ENCODE results near the gene SCAI. TPM values are rescaled to one million over a fixed set of nuclear protein-coding genes. Genes with fewer than 3 reads are reported as not detected.

The SCAI gene
- total RNA-seq, 1 experiment from 2014 or later, result 15.5 TPM

- H2AFZ ChIP-seq (ENCODE audit: low read length), result no peak overlapping the region
- no peaks in the 10 kb centered on the region for H3K79me2 ChIP-seq (ENCODE audit: insufficient read depth, low read length)
- H2BK5ac ChIP-seq (ENCODE audit: insufficient read length, low read length), result no peak overlapping the region
- no peaks in the 10 kb centered on the region for H3K79me1 ChIP-seq (ENCODE audit: insufficient read depth, low read depth, low read length, poor library complexity, severe bottlenecking)
- Mint-ChIP-seq H3K9me3 (no peaks in the 10 kb centered on the region), H3K4me3 (no peak overlapping the region), H3K4me1 (no peaks in the 10 kb centered on the region), H3K27me3 (ENCODE audit: low read depth) (no peaks in the 10 kb centered on the region), H3K27ac (no peak overlapping the region), H3K36me3 (ENCODE audit: insufficient read depth in 1 of 3, low read depth in 3 of 3) (peaks cover 0 to 9% (median 6%) of the 10 kb centered on the region in 3 experiments; a peak in 3 of 7 replicates)
- H3K9ac ChIP-seq (ENCODE audit: extremely low read depth, insufficient read length, low read length), result no peak overlapping the region
- no peak overlapping the region for H3K56ac ChIP-seq (ENCODE audit: insufficient read length, low read depth, low read length)
- TF ChIP-seq CTCF (conservative IDR thresholded peaks at IDR 0.05), result no peak
- H2BK15ac ChIP-seq (ENCODE audit: low read depth, low read length), result no peak overlapping the region
- no peak overlapping the region for H2BK20ac ChIP-seq (ENCODE audit: low read depth, low read length, poor library complexity, severe bottlenecking)
- no peak overlapping the region for H3K23ac ChIP-seq (ENCODE audit: insufficient read length, low read depth, low read length)
- no peaks in the 10 kb centered on the region for H4K20me1 ChIP-seq (ENCODE audit: control insufficient read depth, insufficient read depth, insufficient read length)
- H4K5ac ChIP-seq (ENCODE audit: insufficient read length, low read depth, low read length), result no peak overlapping the region
- H3K23me2 ChIP-seq (ENCODE audit: insufficient read length, low read depth, low read length, poor library complexity, severe bottlenecking), result no peaks in the 10 kb centered on the region
- H3K4ac ChIP-seq (ENCODE audit: low read depth, low read length), result no peak overlapping the region
- no peaks in the 10 kb centered on the region for H3K27me3 ChIP-seq (ENCODE audit: insufficient read depth, low read length)
- no peak overlapping the region for H4K8ac ChIP-seq (replicated peaks; ENCODE audit: insufficient read length, low read depth, low read length)
- no peak overlapping the region for H3K4me2 ChIP-seq (ENCODE audit: insufficient read depth, insufficient read length, low read length)
- H3K14ac ChIP-seq (ENCODE audit: insufficient read depth, low read length), result no peak overlapping the region
- no peak overlapping the region for H2BK12ac ChIP-seq (ENCODE audit: insufficient read length, low read depth, low read length)
- no CpG with 5 or more reads among the region's 1 CpG for WGBS (ENCODE audit: extremely low coverage, insufficient read length, low lambda C conversion rate)
- H3K27ac ChIP-seq (ENCODE audit: insufficient read length, low read depth, low read length), result no peak overlapping the region
- H3K4me1 ChIP-seq (ENCODE audit: insufficient read depth, low read length), result no peaks in the 10 kb centered on the region
- no peak overlapping the region for H4K91ac ChIP-seq (ENCODE audit: insufficient read length, low read depth, low read length)
- no peak overlapping the region for H2BK120ac ChIP-seq (ENCODE audit: low read depth, low read length, poor library complexity, severe bottlenecking)
- no peak for DNase-seq
- H3K18ac ChIP-seq (ENCODE audit: insufficient read length, low read depth, low read length), result no peak overlapping the region
- H3K9me3 ChIP-seq (ENCODE audit: control insufficient read depth, low read depth, low read length), result no peaks in the 10 kb centered on the region
- no peak overlapping the region for H3T11ph ChIP-seq (ENCODE audit: low read length)
- no peak overlapping the region for H2AK5ac ChIP-seq (ENCODE audit: insufficient read length, low read length)
Measured at GRCh38 chr9:124911766-124912165, 231.6 kb downstream of the SCAI start.

Measured in H9 (cell line).